Bronchial epithelial cell (primary cell): ENCODE results near the gene USP48. TPM values are rescaled to one million over a fixed set of nuclear protein-coding genes. Genes with fewer than 3 reads are reported as not detected.
"Not testable (repeated sequence)": the region's sequence is repeated elsewhere in the genome, so short reads cannot be mapped to it uniquely, and the experiment has no call there.

Source experiments
- DNase-seq: peaks from one replicate; pipeline ENCODE4 v3.0.0-alpha.2; 2010; ENCODE audit warnings: low read depth
- FAIRE-seq: peaks from 2 replicates; lab custom pipeline; 2011; peaks lifted over from hg19 to GRCh38; lab: Jason Lieb, UNC
- H3K27me3 ChIP-seq: 2 replicates; pipeline ENCODE4 v1.5.1; 2011; ENCODE audit warnings: low read length; ENCODE audit not compliant: control insufficient read depth, insufficient read depth
- H3K36me3 ChIP-seq: 2 replicates; pipeline ENCODE4 v1.5.1; 2011; ENCODE audit warnings: low read length; ENCODE audit not compliant: control insufficient read depth, insufficient read depth
- H3K4me3 ChIP-seq: 2 replicates; pipeline ENCODE4 v1.5.1; 2011; ENCODE audit warnings: mild to moderate bottlenecking, low read depth, low read length, control low read depth
- CTCF ChIP-seq: IDR thresholded peaks from 2 replicates; pipeline ENCODE4 v1.5.1; 2011; ENCODE audit warnings: mild to moderate bottlenecking, moderate library complexity, low read length, control low read depth, inconsistent platforms; ENCODE audit not compliant: insufficient read depth, severe bottlenecking
- total RNA-seq: library from RNA; depleted of rRNA; stranded (reverse); fragments of >200 nt; gene quantifications from 2 replicates; pipeline ENCODE4 v1.2.1, GENCODE V29; 2014

The USP48 gene
- total RNA-seq, 1 donor from 2014 or later: 23.4 TPM

DNA sequence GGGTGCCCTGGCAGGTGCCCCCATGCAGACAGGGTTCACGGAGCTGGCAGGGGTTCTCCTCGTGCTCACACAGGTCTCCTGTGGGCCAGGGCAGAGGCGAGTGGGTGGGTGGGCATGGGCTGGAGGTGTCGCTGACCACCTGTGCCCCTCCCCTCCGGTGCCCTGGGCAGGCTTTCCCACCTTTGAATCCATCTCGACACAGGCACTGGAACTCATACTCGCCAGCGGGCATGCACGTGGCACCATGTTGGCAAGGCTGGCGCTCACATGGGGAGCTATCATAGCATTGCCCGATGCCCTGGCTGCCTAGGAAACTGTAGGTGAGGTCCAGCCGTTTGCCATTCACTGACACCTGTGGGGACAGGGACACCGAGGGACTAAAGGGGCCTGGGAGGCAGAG is 45.1 kb upstream of the USP48 start:
- no peak for FAIRE-seq
- Histone ChIP-seq H3K36me3 (peaks cover 46% of the 10 kb centered on the region), H3K27me3 (no peaks in the 10 kb centered on the region), H3K4me3 (no peak overlapping the region)
- DNase-seq: no peak
- TF ChIP-seq CTCF: no peak

DNA sequence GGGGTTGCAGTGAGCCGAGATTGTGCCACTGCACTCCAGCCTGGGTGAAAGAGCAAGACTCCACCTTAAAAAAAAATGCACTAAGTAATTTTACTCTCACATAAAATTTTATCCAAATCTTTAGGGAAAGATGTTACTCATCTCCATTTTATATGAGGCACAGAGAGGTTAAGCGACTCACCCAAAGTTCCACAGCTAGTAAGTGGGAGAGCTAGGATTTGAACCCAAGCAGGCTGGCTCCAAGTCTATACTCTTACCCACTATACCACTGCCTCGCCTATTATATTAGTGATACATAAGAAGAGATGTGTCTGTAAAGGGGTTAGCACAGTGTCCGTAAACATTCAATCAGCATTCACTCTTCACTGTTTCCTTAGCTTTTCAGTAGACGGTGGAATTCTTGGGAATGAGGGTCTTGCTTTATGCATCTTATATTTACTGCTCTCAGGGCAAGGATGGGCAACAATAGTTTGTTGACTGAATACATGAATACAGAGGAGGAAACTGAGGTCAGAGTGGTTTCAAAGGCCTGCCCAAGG is 44.3 kb upstream of the USP48 start:
- DNase-seq (no peak), FAIRE-seq (no peak)
- no peak overlapping the region for H3K4me3 ChIP-seq
- peaks cover 44% of the 10 kb centered on the region for H3K36me3 ChIP-seq
- no peak for TF ChIP-seq CTCF
- no peaks in the 10 kb centered on the region for H3K27me3 ChIP-seq

GRCh38 chr1:21826694-21827093 is 43.7 kb upstream of the USP48 start:
- FAIRE-seq, H3K4me3 ChIP-seq, H3K27me3 ChIP-seq, DNase-seq: not testable (repeated sequence)
- peaks cover 45% of the 10 kb centered on the region for H3K36me3 ChIP-seq

DNA sequence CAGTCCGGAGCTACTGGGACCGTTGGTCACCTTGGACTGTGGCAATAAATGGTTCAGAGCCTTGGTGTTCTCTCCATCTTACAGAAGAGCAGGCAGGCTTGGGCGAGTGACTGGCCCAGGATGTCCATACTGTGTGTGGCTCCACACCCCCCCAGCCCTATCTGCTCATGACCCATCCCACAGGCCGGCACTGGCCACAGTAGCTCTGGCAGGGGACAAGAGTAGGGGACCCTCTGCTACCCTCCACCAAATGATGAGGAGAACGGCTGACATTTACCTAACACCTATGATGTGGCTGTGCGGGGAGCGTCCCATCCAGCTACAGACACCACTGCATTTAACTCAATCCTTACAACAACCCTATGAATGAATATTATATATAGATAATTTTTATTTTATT is 42.4 kb upstream of the USP48 start:
- FAIRE-seq (peak; percentile 32), DNase-seq (no peak)
- TF ChIP-seq CTCF: no peak
- H3K27me3 ChIP-seq: no peaks in the 10 kb centered on the region
- no peak overlapping the region for H3K4me3 ChIP-seq
- peaks cover 36% of the 10 kb centered on the region for H3K36me3 ChIP-seq

GRCh38 chr1:21824926-21825325 is 42.0 kb upstream of the USP48 start:
- Histone ChIP-seq H3K4me3 (no peak overlapping the region), H3K27me3 (no peaks in the 10 kb centered on the region), H3K36me3 (peaks cover 33% of the 10 kb centered on the region)
- FAIRE-seq: no peak
- no peak for DNase-seq
- TF ChIP-seq CTCF: no peak

DNA sequence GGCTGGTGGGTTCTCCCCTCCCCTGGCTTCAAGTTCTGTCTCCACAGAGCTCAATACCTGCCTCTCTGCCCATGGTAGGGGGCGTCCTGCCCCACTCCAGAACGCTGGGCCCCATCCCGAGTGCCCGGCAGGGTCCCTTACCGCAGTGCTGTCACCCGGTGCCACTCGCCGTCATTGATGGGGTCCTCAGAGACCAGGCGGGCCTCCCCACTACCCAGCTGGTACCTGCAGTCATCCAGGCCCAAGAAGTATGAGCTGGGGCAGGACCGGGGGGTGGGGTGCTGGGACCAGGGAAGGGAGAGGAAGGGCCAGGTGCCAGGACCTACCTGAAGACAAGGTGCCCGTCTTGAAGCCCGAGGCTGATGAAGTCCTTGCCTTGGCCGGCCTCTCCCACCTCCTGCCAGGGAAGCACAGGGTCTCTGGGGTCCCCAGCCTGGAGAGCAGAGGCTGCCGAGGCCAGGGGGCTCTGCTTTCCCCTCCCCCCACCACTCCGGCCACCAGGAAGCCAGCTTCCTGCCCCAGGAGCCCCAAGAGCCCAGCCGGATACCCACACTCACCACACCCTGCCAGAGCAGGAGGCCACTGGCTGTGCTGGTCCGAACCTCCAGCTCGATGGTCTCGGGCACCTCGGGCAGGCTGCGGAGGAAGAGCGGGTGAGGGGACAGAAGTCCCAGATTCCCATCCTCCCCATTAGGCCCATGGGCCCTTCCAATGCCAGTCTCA is 41.2 kb upstream of the USP48 start:
- TF ChIP-seq CTCF: no peak
- DNase-seq: no peak
- H3K4me3 ChIP-seq: no peak overlapping the region
- peaks cover 30% of the 10 kb centered on the region for H3K36me3 ChIP-seq
- no peak for FAIRE-seq
- H3K27me3 ChIP-seq: no peaks in the 10 kb centered on the region
